ENCODE data around the gene ARL6IP6. TPM values are rescaled to one million over a fixed set of nuclear protein-coding genes. Genes with fewer than 3 reads are reported as not detected.

ARL6IP6 gene
- total RNA-seq, 1 donor from 2014 or later = 15.1 TPM

GRCh38 chr2:152790883-152791282 is 72.5 kb downstream of the ARL6IP6 start:
- no peaks in the 10 kb centered on the region for H3K27me3 ChIP-seq
- no peak overlapping the region for H3K27ac ChIP-seq
- no peak for TF ChIP-seq CTCF (IDR thresholded peaks at IDR 0.05)
- intact Hi-C loops (cut with DNase I) = no loop called here
- no peaks in the 10 kb centered on the region for H3K9me3 ChIP-seq
- no peaks in the 10 kb centered on the region for H3K4me1 ChIP-seq
- no peak overlapping the region for H3K4me3 ChIP-seq
- DNase-seq (ENCODE audit: low spot score in 2 of 2) = no peak
- no peaks in the 10 kb centered on the region for H3K36me3 ChIP-seq

- intact Hi-C loops (cut with DNase I) = no loop called here
- no peaks in the 10 kb centered on the region for H3K4me1 ChIP-seq
- TF ChIP-seq CTCF (IDR thresholded peaks at IDR 0.05) = no peak
- no peak overlapping the region for H3K4me3 ChIP-seq
- H3K36me3 ChIP-seq = no peaks in the 10 kb centered on the region
- H3K27me3 ChIP-seq = no peaks in the 10 kb centered on the region
- no peak overlapping the region for H3K27ac ChIP-seq
- H3K9me3 ChIP-seq = no peaks in the 10 kb centered on the region
- DNase-seq (ENCODE audit: low spot score in 2 of 2) = no peak
These were observed 73.6 kb downstream of the ARL6IP6 start for GRCh38 chr2:152791979-152792378.

- TF ChIP-seq CTCF (IDR thresholded peaks at IDR 0.05) = no peak
- no peak for DNase-seq (ENCODE audit: low spot score in 2 of 2)
- Histone ChIP-seq H3K27ac (no peak overlapping the region), H3K4me3 (no peak overlapping the region), H3K9me3 (no peaks in the 10 kb centered on the region), H3K4me1 (no peaks in the 10 kb centered on the region), H3K36me3 (no peaks in the 10 kb centered on the region), H3K27me3 (no peaks in the 10 kb centered on the region)
- intact Hi-C loops (cut with DNase I) = no loop called here
These were observed 74.6 kb downstream of the ARL6IP6 start for GRCh38 chr2:152792974-152793373.

- DNase-seq (ENCODE audit: low spot score in 2 of 2) = no peak
- H3K27me3 ChIP-seq = no peaks in the 10 kb centered on the region
- no peak for TF ChIP-seq CTCF (IDR thresholded peaks at IDR 0.05)
- H3K36me3 ChIP-seq = no peaks in the 10 kb centered on the region
- H3K9me3 ChIP-seq = no peaks in the 10 kb centered on the region
- H3K4me3 ChIP-seq = no peak overlapping the region
- no peak overlapping the region for H3K27ac ChIP-seq
- H3K4me1 ChIP-seq = no peaks in the 10 kb centered on the region
- intact Hi-C loops (cut with DNase I) = no loop called here
These were observed 78.5 kb downstream of the ARL6IP6 start for GRCh38 chr2:152796941-152797340.

- Histone ChIP-seq H3K27ac (no peak overlapping the region), H3K4me3 (no peak overlapping the region), H3K36me3 (no peaks in the 10 kb centered on the region), H3K27me3 (no peaks in the 10 kb centered on the region), H3K4me1 (no peaks in the 10 kb centered on the region), H3K9me3 (no peaks in the 10 kb centered on the region)
- intact Hi-C loops (cut with DNase I) = no loop called here
- DNase-seq (ENCODE audit: low spot score in 2 of 2) = no peak
- TF ChIP-seq CTCF (IDR thresholded peaks at IDR 0.05) = no peak
These were observed 86.4 kb downstream of the ARL6IP6 start for GRCh38 chr2:152804687-152805408.

- no peak for DNase-seq (ENCODE audit: low spot score in 2 of 2)
- no peak overlapping the region for H3K4me3 ChIP-seq
- no peaks in the 10 kb centered on the region for H3K36me3 ChIP-seq
- H3K27ac ChIP-seq = no peak overlapping the region
- H3K27me3 ChIP-seq = no peaks in the 10 kb centered on the region
- intact Hi-C loops (cut with DNase I) = no loop called here
- no peak for TF ChIP-seq CTCF (IDR thresholded peaks at IDR 0.05)
- H3K9me3 ChIP-seq = no peaks in the 10 kb centered on the region
- H3K4me1 ChIP-seq = no peaks in the 10 kb centered on the region
These were observed 93.5 kb downstream of the ARL6IP6 start for GRCh38 chr2:152811916-152812315.
